RWPE2 (cell line): ENCODE data around the gene SCYGR5.
"Not testable (repeated sequence)": the region's sequence is repeated elsewhere in the genome, so short reads cannot be mapped to it uniquely, and the experiment has no call there.

Experiments
- ATAC-seq: fragments of 200-7000 bp; cut with Tn5 transposase; 3 replicates; pipeline ENCODE4 v1.9.1; 2021; ENCODE audit warnings: low read depth
- DNase-seq: peaks from one replicate; pipeline ENCODE4 v3.0.0-alpha.2; 2020; ENCODE audit warnings: low spot score
- H3K27ac ChIP-seq: fragments of 450-650 bp; 2 replicates; pipeline ENCODE4 v1.5.1; 2017; ENCODE audit warnings: mild to moderate bottlenecking; ENCODE audit not compliant: poor library complexity, severe bottlenecking
- H3K27me3 ChIP-seq: fragments of 250-450 bp; sonication (Bioruptor Pico); 2 replicates; pipeline ENCODE4 v1.5.1; 2021; ENCODE audit warnings: mild to moderate bottlenecking, moderate library complexity; ENCODE audit not compliant: insufficient read depth, poor library complexity, severe bottlenecking
- H3K36me3 ChIP-seq: fragments of 250-450 bp; sonication (Bioruptor Pico); 2 replicates; pipeline ENCODE4 v1.5.1; 2020; ENCODE audit warnings: low read depth, mild to moderate bottlenecking, moderate library complexity
- H3K4me1 ChIP-seq: fragments of 250-450 bp; sonication (Bioruptor Pico); 2 replicates; pipeline ENCODE4 v1.5.1; 2021; ENCODE audit warnings: mild to moderate bottlenecking, moderate library complexity; ENCODE audit not compliant: insufficient read depth, poor library complexity, severe bottlenecking
- H3K4me3 ChIP-seq: fragments of 250-450 bp; sonication (Bioruptor Pico); 2 replicates; pipeline ENCODE4 v1.5.1; 2021; ENCODE audit warnings: mild to moderate bottlenecking, moderate library complexity; ENCODE audit not compliant: severe bottlenecking
- H3K9me3 ChIP-seq: fragments of 250-450 bp; sonication (Bioruptor Pico); 2 replicates; pipeline ENCODE4 v1.5.1; 2021; ENCODE audit warnings: mild to moderate bottlenecking, moderate library complexity; ENCODE audit not compliant: severe bottlenecking
- CTCF ChIP-seq: fragments of 450-650 bp; IDR thresholded peaks from one replicate; pipeline ENCODE4 v1.5.1; 2017; ENCODE audit warnings: mild to moderate bottlenecking, moderate library complexity; ENCODE audit not compliant: poor library complexity, severe bottlenecking

Gene SCYGR5

GRCh38 chr2:227671170-227671905, 4.7 kb downstream of the SCYGR5 start:
- no peak for DNase-seq
- H3K36me3 ChIP-seq, result no peaks in the 10 kb centered on the region
- ATAC-seq, result no peak
- H3K27me3 ChIP-seq, result no peaks in the 10 kb centered on the region
- H3K4me1 ChIP-seq, result no peaks in the 10 kb centered on the region
- TF ChIP-seq CTCF, result no peak
- no peak overlapping the region for H3K27ac ChIP-seq
- no peak overlapping the region for H3K4me3 ChIP-seq
- H3K9me3 ChIP-seq, result no peaks in the 10 kb centered on the region

- H3K4me3 ChIP-seq, H3K36me3 ChIP-seq, H3K4me1 ChIP-seq, H3K27ac ChIP-seq, ATAC-seq, H3K9me3 ChIP-seq, DNase-seq, H3K27me3 ChIP-seq: not testable (repeated sequence)
Observed at GRCh38 chr2:227673620-227674019, 7.0 kb downstream of the SCYGR5 start.

- TF ChIP-seq CTCF, result no peak
Observed at GRCh38 chr2:227674485-227674884, 7.9 kb downstream of the SCYGR5 start.

GRCh38 chr2:227677928-227678327, 11.3 kb downstream of the SCYGR5 start:
- no peaks in the 10 kb centered on the region for H3K36me3 ChIP-seq
- H3K4me1 ChIP-seq, result no peaks in the 10 kb centered on the region
- no peak overlapping the region for H3K27ac ChIP-seq
- no peak overlapping the region for H3K4me3 ChIP-seq
- DNase-seq (no peak), ATAC-seq (no peak)
- no peaks in the 10 kb centered on the region for H3K9me3 ChIP-seq
- no peak for TF ChIP-seq CTCF
- H3K27me3 ChIP-seq, result no peaks in the 10 kb centered on the region

More at GRCh38 chr2:227674485-227674884, 7.9 kb downstream of the SCYGR5 start:
- no peak for ATAC-seq
- Histone ChIP-seq H3K36me3 (no peaks in the 10 kb centered on the region), H3K27me3 (no peaks in the 10 kb centered on the region), H3K4me3 (no peak overlapping the region), H3K4me1 (no peaks in the 10 kb centered on the region), H3K9me3 (no peaks in the 10 kb centered on the region), H3K27ac (no peak overlapping the region)
- no peak for DNase-seq

- ATAC-seq (no peak), DNase-seq (no peak)
- Histone ChIP-seq H3K4me1 (no peaks in the 10 kb centered on the region), H3K27ac (no peak overlapping the region), H3K9me3 (no peaks in the 10 kb centered on the region), H3K4me3 (no peak overlapping the region), H3K27me3 (peaks cover 3% of the 10 kb centered on the region), H3K36me3 (no peaks in the 10 kb centered on the region)
- TF ChIP-seq CTCF, result no peak
Observed at GRCh38 chr2:227684258-227684657, 17.7 kb downstream of the SCYGR5 start.
